HepG2 (cell line): ENCODE results near the gene TAB2. TPM values are rescaled to one million over a fixed set of nuclear protein-coding genes. Genes with fewer than 3 reads are reported as not detected.

Experiments
- CREM ChIP-seq, 2 experiments: sonication (generic) in 1 of 2; formaldehyde crosslinking in 1 of 2; IDR thresholded peaks; 2 replicates each; pipeline versions ENCODE4 v1.4.0 to v1.6.1; 2016 to 2020; ENCODE audit warnings: antibody characterized with exemption in 1 of 2, mild to moderate bottlenecking in 1 of 2, missing genetic modification reagents in 1 of 2
- GABPB1 ChIP-seq: IDR thresholded peaks from 2 replicates; pipeline ENCODE4 v1.6.1; 2016; ENCODE audit warnings: mild to moderate bottlenecking, missing genetic modification reagents, moderate library complexity, missing compliant biosample characterization
- GATA4 ChIP-seq: sonication (generic); IDR thresholded peaks from 2 replicates; pipeline ENCODE4 v1.6.1; 2016; ENCODE audit warnings: antibody characterized with exemption, low read depth, borderline replicate concordance
- GLMP ChIP-seq: sonication (generic); formaldehyde crosslinking; IDR thresholded peaks from 2 replicates; pipeline ENCODE4 v1.9.0; 2021; ENCODE audit warnings: missing genetic modification reagents, mild to moderate bottlenecking, borderline replicate concordance
- KAT8 ChIP-seq: IDR thresholded peaks from 2 replicates; pipeline ENCODE4 v1.6.1; 2016; ENCODE audit warnings: missing genetic modification reagents, missing compliant biosample characterization
- KLF13 ChIP-seq: sonication (generic); formaldehyde crosslinking; IDR thresholded peaks from 2 replicates; pipeline ENCODE4 v1.4.0; 2020; ENCODE audit warnings: mild to moderate bottlenecking, missing genetic modification reagents
- MAF1 ChIP-seq: sonication (generic); formaldehyde crosslinking; IDR thresholded peaks from 2 replicates; pipeline ENCODE4 v1.5.0; 2020; ENCODE audit warnings: missing genetic modification reagents, borderline replicate concordance
- MED8 ChIP-seq: sonication (generic); formaldehyde crosslinking; IDR thresholded peaks from 2 replicates; pipeline ENCODE4 v1.8.1; 2023; ENCODE audit warnings: mild to moderate bottlenecking, missing genetic modification reagents; ENCODE audit not compliant: insufficient replicate concordance
- NCOR1 ChIP-seq: fragments of 200-600 bp; sonication (generic); IDR thresholded peaks from 2 replicates; pipeline ENCODE4 v1.7.0; 2017; ENCODE audit warnings: antibody characterized with exemption, low read length, borderline replicate concordance
- NONO ChIP-seq, 2 experiments: fragments of 450-650 bp in 1 of 2; sonication (generic) in 1 of 2; formaldehyde crosslinking in 1 of 2; IDR thresholded peaks in 1 of 2; conservative IDR thresholded peaks in 1 of 2; 2 replicates each; pipeline versions ENCODE4 v1.6.1 to v1.8.0; 2017 to 2022; ENCODE audit warnings: mild to moderate bottlenecking in 1 of 2, missing genetic modification reagents in 1 of 2, moderate library complexity in 1 of 2
- NR2F1 ChIP-seq, 2 experiments: fragments of 450-650 bp in 1 of 2; formaldehyde crosslinking in 1 of 2; IDR thresholded peaks; 2 replicates each; pipeline versions ENCODE4 v1.5.0 to v1.6.1; 2016 to 2020; ENCODE audit warnings: mild to moderate bottlenecking in 1 of 2, missing compliant biosample characterization in 1 of 2, missing genetic modification reagents in 1 of 2, moderate library complexity in 1 of 2
- TCF12 ChIP-seq, 2 experiments: fragments of 450-650 bp in 1 of 2; sonication (generic) in 1 of 2; formaldehyde crosslinking in 1 of 2; IDR thresholded peaks; 2 replicates each; pipeline versions ENCODE4 v1.6.1 to v1.8.0; 2017 to 2022; ENCODE audit warnings: antibody characterized with exemption in 1 of 2, mild to moderate bottlenecking in 1 of 2, missing genetic modification reagents in 1 of 2, moderate library complexity in 1 of 2
- TEF ChIP-seq: sonication (generic); formaldehyde crosslinking; IDR thresholded peaks from 2 replicates; pipeline ENCODE4 v1.5.0; 2020; ENCODE audit warnings: missing genetic modification reagents
- ZBTB34 ChIP-seq: sonication (generic); formaldehyde crosslinking; IDR thresholded peaks from 2 replicates; pipeline ENCODE4 v1.8.0; 2022; ENCODE audit warnings: mild to moderate bottlenecking, missing genetic modification reagents
- ZNF292 ChIP-seq: sonication (generic); formaldehyde crosslinking; IDR thresholded peaks from 2 replicates; pipeline ENCODE4 v1.8.1; 2022; ENCODE audit warnings: mild to moderate bottlenecking, low read depth, missing genetic modification reagents, borderline replicate concordance
- ZNF543 ChIP-seq: sonication (generic); formaldehyde crosslinking; IDR thresholded peaks from 2 replicates; pipeline ENCODE4 v1.4.0; 2020; ENCODE audit warnings: mild to moderate bottlenecking, missing genetic modification reagents
- ZNF558 ChIP-seq: sonication (generic); formaldehyde crosslinking; IDR thresholded peaks from 2 replicates; pipeline ENCODE4 v1.9.0; 2022; ENCODE audit warnings: mild to moderate bottlenecking, missing genetic modification reagents, borderline replicate concordance
- ZNF580 ChIP-seq: IDR thresholded peaks from 2 replicates; pipeline ENCODE4 v1.6.1; 2016; ENCODE audit warnings: low read depth, borderline replicate concordance
- ZNF678 ChIP-seq: sonication (generic); formaldehyde crosslinking; IDR thresholded peaks from 2 replicates; pipeline ENCODE4 v1.4.0; 2020; ENCODE audit warnings: mild to moderate bottlenecking, missing genetic modification reagents
- ZNF710 ChIP-seq: sonication (generic); formaldehyde crosslinking; IDR thresholded peaks from 2 replicates; pipeline ENCODE4 v1.5.0; 2020; ENCODE audit warnings: mild to moderate bottlenecking, missing genetic modification reagents, borderline replicate concordance
- ZNF776 ChIP-seq: sonication (generic); formaldehyde crosslinking; IDR thresholded peaks from 2 replicates; pipeline ENCODE4 v1.4.0; 2020; ENCODE audit warnings: mild to moderate bottlenecking, missing genetic modification reagents
- ZSCAN31 ChIP-seq: sonication (generic); formaldehyde crosslinking; IDR thresholded peaks from 2 replicates; pipeline ENCODE4 v1.5.0; 2020; ENCODE audit warnings: low read depth, mild to moderate bottlenecking, missing genetic modification reagents
- polyA plus RNA-seq, 8 experiments: library from polyadenylated mRNA; depleted of rRNA in 3 of 8; stranded (reverse) in 7 of 8; unstranded in 1 of 8; fragments of >200 nt; fragmentation: Illumina TruSeq in 4 of 8; extraction: Trizol in 4 of 8; gene quantifications; 2 replicates each; pipeline versions ENCODE4 v1.2.1 to v1.2.3, GENCODE V29; 2011 to 2016; ENCODE audit warnings: low read depth in 4 of 8, missing spikeins in 1 of 8, mixed read lengths in 1 of 8; ENCODE audit not compliant: insufficient read depth in 1 of 8
- total RNA-seq, 5 experiments: library from RNA; depleted of rRNA; stranded (reverse); fragments of >200 nt; fragmentation: Illumina TruSeq; extraction: Trizol; gene quantifications; 2 replicates each; pipeline ENCODE4 v1.2.3, GENCODE V29; 2016; ENCODE audit warnings: low read depth in 1 of 5

The TAB2 gene
- total and polyA plus RNA-seq, 2 of the 13 experiments (the other 11 are each of a cell fraction or from before 2014, with no cell fraction given), result 23.7 to 50.2 TPM

GRCh38 chr6:149316740-149317643 lies 520 bp upstream of the TAB2 start (continued):
- TF ChIP-seq ZBTB34 (CRISPR knock-in tag) (no peak), KLF13 (CRISPR knock-in tag) (peak; percentile 71; the same call in 1 of the 2 replicates), CREM (IDR thresholded peaks at IDR 0.05) (no peak), CREM (CRISPR knock-in tag; IDR thresholded peaks at IDR 0.05) (no peak), ZNF580 (CRISPR knock-in tag) (no peak), ZNF776 (peak; percentile 81), MED8 (CRISPR knock-in tag) (peak; percentile 76), GATA4 (no peak), ZNF292 (CRISPR knock-in tag) (no peak), ZNF558 (no peak; the same call in 1 of the 2 replicates), ZNF710 (CRISPR knock-in tag) (peak; percentile 89), ZNF678 (CRISPR knock-in tag) (peak; percentile 68; the same call in 1 of the 2 replicates), MAF1 (CRISPR knock-in tag) (no peak), ZNF543 (CRISPR knock-in tag) (peak; percentile 74), NONO (IDR thresholded peaks at IDR 0.05) (no peak), NONO (CRISPR knock-in tag; conservative IDR thresholded peaks at IDR 0.05) (peak; percentile 81), GLMP (no peak), KAT8 (no peak; the same call in none of the 2 replicates), ZSCAN31 (CRISPR knock-in tag) (no peak; the same call in 1 of the 2 replicates), TEF (CRISPR knock-in tag) (no peak), NCOR1 (no peak), GABPB1 (CRISPR knock-in tag) (peak; percentile 77), TCF12 (IDR thresholded peaks at IDR 0.05) (no peak), TCF12 (CRISPR knock-in tag; IDR thresholded peaks at IDR 0.05) (peak; percentile 52), NR2F1 (CRISPR knock-in tag; IDR thresholded peaks at IDR 0.05) (no peak)
